Right cardiac atrium (tissue), 5 donors: ENCODE results near the gene ZSWIM6. TPM values are rescaled to one million over a fixed set of nuclear protein-coding genes. Genes with fewer than 3 reads are reported as not detected.
"Not testable (repeated sequence)": the region's sequence is repeated elsewhere in the genome, so short reads cannot be mapped to it uniquely, and the experiment has no call there.

Source experiments
- ATAC-seq, 2 donors: fragments of 200-7000 bp; cut with Tn5 transposase; one replicate each; pipeline versions ENCODE4 v1.8.0 to v1.9.1; 2020; ENCODE audit warnings: moderate library complexity in 2 of 2, mild to moderate bottlenecking in 1 of 2
- DNase-seq, 3 donors: peaks; one replicate each; pipeline ENCODE4 v3.0.0-alpha.2; 2020
- H3K27ac ChIP-seq: one replicate; pipeline ENCODE4 v1.5.1; 2013; ENCODE audit warnings: mild to moderate bottlenecking, low read length, control low read depth, moderate library complexity
- H3K27me3 ChIP-seq: one replicate; pipeline ENCODE4 v1.6.1; 2013; ENCODE audit not compliant: control insufficient read depth, insufficient read depth
- H3K4me1 ChIP-seq: one replicate; pipeline ENCODE4 v1.6.1; 2013; ENCODE audit warnings: low read length; ENCODE audit not compliant: control insufficient read depth, insufficient read depth
- H3K4me3 ChIP-seq: one replicate; pipeline ENCODE4 v1.5.1; 2013; ENCODE audit warnings: low read length, control low read depth
- H3K9me3 ChIP-seq: one replicate; pipeline ENCODE4 v1.6.1; 2013; ENCODE audit warnings: low read length; ENCODE audit not compliant: control insufficient read depth
- WGBS: extraction: QIAGEN DNeasy Blood & Tissue Kit; methylation state at CpG from one replicate; pipeline ENCODE4 v1.1.7; 2013; 5-methylcytosine and 5-hydroxymethylcytosine counted together
- intact Hi-C, 4 donors: fragments of 100-400 bp; cut with DNase I; formaldehyde crosslinking; loops; one replicate each; pipeline versions ENCODE4 v1.11.0 to v1.14.0; 2022 to 2023
- polyA plus RNA-seq: library from polyadenylated mRNA; stranded (reverse); fragments of 200-250 nt; gene quantifications from one replicate; pipeline ENCODE4 v1.2.3, GENCODE V29; 2013
- total RNA-seq, 4 donors: library from RNA; stranded (reverse); fragmentation: NEBNext Ultra II Directional; extraction: Animal tissue kit (Norgen Biotek cat#: 25700); gene quantifications; one replicate each; pipeline ENCODE4 v1.2.1, GENCODE V29; 2021
- donor health status: healthy with polysubstance abuse.
- donor health status: DM: no; HTN: yes; CAD: no.
- donor health status: DM: no; HTN: no; CAD: no.
- donor health status: DM: no; HTN: yes; CAD: no; lungs with severe emphysema.
- donor health status: DM: yes; HTN: yes; CAD: no.

ZSWIM6 gene
- total and polyA plus RNA-seq, 5 donors = 2.5 to 7.9 (median 6.8) TPM

- no peak overlapping the region for H3K27ac ChIP-seq
These were observed 66.4 kb downstream of the ZSWIM6 start for GRCh38 chr5:61398440-61398839.

GRCh38 chr5:61399679-61400078, 67.6 kb downstream of the ZSWIM6 start:
- Histone ChIP-seq H3K27me3 (no peaks in the 10 kb centered on the region), H3K4me3 (no peak overlapping the region), H3K9me3 (no peaks in the 10 kb centered on the region), H3K27ac (no peak overlapping the region), H3K4me1 (peaks cover 3% of the 10 kb centered on the region)
- ATAC-seq (no peak), DNase-seq (no peak)
- intact Hi-C loops = loop anchor here in 1 of 4 donors (10.0 kb wide), 1 partner anchor 65 kb away; the partner anchor contains the start of gene ZSWIM6
- WGBS = 94% methylated on average over 5 of the region's 5 CpGs

More at GRCh38 chr5:61398440-61398839, 66.4 kb downstream of the ZSWIM6 start:
- Histone ChIP-seq H3K4me1 (peaks cover 5% of the 10 kb centered on the region), H3K27me3 (no peaks in the 10 kb centered on the region), H3K9me3 (no peaks in the 10 kb centered on the region), H3K4me3 (no peak overlapping the region)
- intact Hi-C loops = no loop called here
- DNase-seq (no peak), ATAC-seq (no peak)
- WGBS = 70% methylated on average over 4 of the region's 4 CpGs

GRCh38 chr5:61401726-61402125, 69.7 kb downstream of the ZSWIM6 start:
- ATAC-seq = peak; percentile 61 to 62
- Histone ChIP-seq H3K4me3 (no peak overlapping the region), H3K27ac (no peak overlapping the region), H3K4me1 (peaks cover 3% of the 10 kb centered on the region), H3K9me3 (no peaks in the 10 kb centered on the region), H3K27me3 (no peaks in the 10 kb centered on the region)
- DNase-seq = no peak
- intact Hi-C loops = loop anchor here in 1 of 4 donors (10.0 kb wide), 1 partner anchor 67 kb away; the partner anchor contains the start of gene ZSWIM6

- no peak overlapping the region for H3K27ac ChIP-seq
- H3K9me3 ChIP-seq = no peaks in the 10 kb centered on the region
- H3K27me3 ChIP-seq = no peaks in the 10 kb centered on the region
- DNase-seq (no peak), ATAC-seq (no peak)
- peaks cover 2% of the 10 kb centered on the region for H3K4me1 ChIP-seq
- intact Hi-C loops = loop anchor here in 1 of 4 donors (10.0 kb wide), 1 partner anchor 68 kb away; the partner anchor contains the start of gene ZSWIM6
- no peak overlapping the region for H3K4me3 ChIP-seq
These were observed 70.3 kb downstream of the ZSWIM6 start for GRCh38 chr5:61402244-61402823.

GRCh38 chr5:61402970-61403900, 71.2 kb downstream of the ZSWIM6 start:
- Histone ChIP-seq H3K9me3 (no peaks in the 10 kb centered on the region), H3K4me3 (no peak overlapping the region), H3K27ac (no peak overlapping the region), H3K4me1 (peaks cover 2% of the 10 kb centered on the region), H3K27me3 (no peaks in the 10 kb centered on the region)
- 69% methylated on average over 4 of the region's 4 CpGs for WGBS
- intact Hi-C loops = loop anchor here in 1 of 4 donors (10.0 kb wide), 1 partner anchor 68 kb away; the partner anchor contains the start of gene ZSWIM6
- DNase-seq (no peak), ATAC-seq (no peak)

- no peak for ATAC-seq
- H3K9me3 ChIP-seq = no peaks in the 10 kb centered on the region
- H3K4me1 ChIP-seq = no peaks in the 10 kb centered on the region
These were observed 73.6 kb downstream of the ZSWIM6 start for GRCh38 chr5:61405511-61406295.

GRCh38 chr5:61406497-61406896, 74.4 kb downstream of the ZSWIM6 start:
- not testable (repeated sequence) for H3K27me3 ChIP-seq, H3K27ac ChIP-seq, DNase-seq, ATAC-seq, H3K9me3 ChIP-seq, H3K4me1 ChIP-seq, H3K4me3 ChIP-seq
- 97% methylated on average over 4 of the region's 4 CpGs for WGBS
- intact Hi-C loops = loop anchor here in 1 of 4 donors (10.0 kb wide), 1 partner anchor 72 kb away; the partner anchor contains the start of gene ZSWIM6

More at GRCh38 chr5:61405511-61406295, 73.6 kb downstream of the ZSWIM6 start:
- intact Hi-C loops = loop anchor here in 1 of 4 donors (10.0 kb wide), 1 partner anchor 71 kb away; the partner anchor contains the start of gene ZSWIM6
- H3K27me3 ChIP-seq = no peaks in the 10 kb centered on the region
- DNase-seq = no peak
- H3K27ac ChIP-seq = no peak overlapping the region
- no peak overlapping the region for H3K4me3 ChIP-seq

GRCh38 chr5:61407706-61408270, 75.7 kb downstream of the ZSWIM6 start:
- H3K27me3 ChIP-seq = no peaks in the 10 kb centered on the region
- intact Hi-C loops = loop anchor here in 1 of 4 donors (10.0 kb wide), 1 partner anchor 73 kb away; the partner anchor contains the start of gene ZSWIM6
- H3K4me3 ChIP-seq = no peak overlapping the region
- ATAC-seq (no peak), DNase-seq (no peak)
- H3K27ac ChIP-seq = no peak overlapping the region
- H3K9me3 ChIP-seq = no peaks in the 10 kb centered on the region
- WGBS = 31% methylated on average over 1 of the region's 1 CpG
- H3K4me1 ChIP-seq = no peaks in the 10 kb centered on the region

- intact Hi-C loops = loop anchor here in 1 of 4 donors (10.0 kb wide), 1 partner anchor 74 kb away; the partner anchor contains the start of gene ZSWIM6
- Histone ChIP-seq H3K27ac (no peak overlapping the region), H3K27me3 (no peaks in the 10 kb centered on the region), H3K4me1 (no peaks in the 10 kb centered on the region), H3K9me3 (no peaks in the 10 kb centered on the region), H3K4me3 (peak overlapping the region; percentile 13)
- peak; percentile 100 for ATAC-seq
- under 1% methylated on average over 28 of the region's 28 CpGs for WGBS
- DNase-seq = peak; percentile 100
These were observed 76.6 kb downstream of the ZSWIM6 start for GRCh38 chr5:61408476-61409168.

- no peaks in the 10 kb centered on the region for H3K4me1 ChIP-seq
These were observed 77.5 kb downstream of the ZSWIM6 start for GRCh38 chr5:61409568-61409967.

More at GRCh38 chr5:61409568-61409967, 77.5 kb downstream of the ZSWIM6 start:
- H3K27me3 ChIP-seq = no peaks in the 10 kb centered on the region
- H3K9me3 ChIP-seq = no peaks in the 10 kb centered on the region
- intact Hi-C loops = loop anchor here in 1 of 4 donors (10.0 kb wide), 1 partner anchor 75 kb away; the partner anchor contains the start of gene ZSWIM6
- 53% methylated on average over 2 of the region's 2 CpGs for WGBS
- DNase-seq = no peak
- no peak overlapping the region for H3K27ac ChIP-seq
- H3K4me3 ChIP-seq = no peak overlapping the region
- ATAC-seq = peak in 1 of 2 donors; percentile 9
